ENCODE results near the gene SHB.

SHB gene

DNA sequence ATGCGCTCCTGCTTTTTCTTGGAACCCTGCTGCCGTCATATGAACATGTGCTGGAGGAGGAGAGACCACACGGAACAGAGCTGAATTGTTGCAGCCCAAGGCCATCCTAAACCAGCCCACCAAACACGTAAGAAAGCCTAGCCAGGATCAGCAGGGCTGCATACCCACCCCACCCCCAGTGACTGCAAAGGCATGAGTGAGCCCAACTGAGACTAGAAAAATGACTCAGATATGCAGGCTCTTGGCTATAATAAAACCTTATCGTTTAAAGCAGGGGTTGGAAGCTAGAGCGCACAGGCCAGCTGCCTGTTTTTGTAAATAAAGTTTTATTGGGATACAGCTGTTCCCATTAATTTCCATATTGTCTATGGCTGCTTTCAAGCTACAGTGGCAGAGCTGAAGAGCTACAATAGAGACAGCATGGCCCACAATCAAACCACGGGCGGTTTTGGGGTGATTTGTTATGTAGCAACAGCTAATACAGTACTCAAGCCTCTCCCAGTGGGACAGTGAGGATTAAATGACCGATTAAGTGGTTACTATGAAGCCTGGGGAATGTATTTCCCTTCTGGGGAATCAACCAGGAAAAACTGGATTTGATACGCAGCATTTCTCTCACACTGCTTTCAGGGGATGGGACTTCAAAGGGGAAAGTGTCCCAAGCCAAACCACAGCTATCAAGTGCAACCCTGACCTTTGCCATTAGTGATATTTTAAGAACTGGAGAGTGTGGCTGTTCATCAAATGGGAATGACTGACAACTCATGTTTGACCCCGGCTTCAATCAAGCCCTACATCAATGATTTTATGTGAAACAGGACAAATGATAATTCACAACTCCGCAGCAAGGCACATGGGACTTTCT lies 6.3 kb downstream of the SHB start:
- Histone ChIP-seq H3K27me3 (ENCODE audit: low read length) (no peaks in the 10 kb centered on the region), H3K4me3 (ENCODE audit: insufficient read depth, low read length, poor library complexity, severe bottlenecking) (no peak overlapping the region), H3K36me3 (ENCODE audit: low read length) (no peaks in the 10 kb centered on the region), H3K9me2 (replicated peaks; ENCODE audit: insufficient read depth, low read length) (no peaks in the 10 kb centered on the region), H4K20me1 (ENCODE audit: low read depth, low read length) (no peaks in the 10 kb centered on the region), H3F3A (ENCODE audit: insufficient read depth) (no peaks in the 10 kb centered on the region), H3K4me2 (ENCODE audit: low read depth, low read length, poor library complexity, severe bottlenecking) (no peak overlapping the region), H3K79me2 (ENCODE audit: insufficient read depth, low read length) (no peaks in the 10 kb centered on the region), H3K27ac (ENCODE audit: low read depth, low read length) (no peak overlapping the region), H3K9me3 (ENCODE audit: insufficient read depth, low read length) (no peaks in the 10 kb centered on the region), H3K9ac (ENCODE audit: low read length) (no peak overlapping the region), H2AFZ (ENCODE audit: low read depth, low read length, severe bottlenecking) (no peak overlapping the region)
- TF ChIP-seq EZH2phosphoT487 (conservative IDR thresholded peaks at IDR 0.05; ENCODE audit: low read length), result no peak
- TF ChIP-seq CTCF (IDR thresholded peaks at IDR 0.05; ENCODE audit: insufficient read depth, low read length, poor library complexity, severe bottlenecking), result no peak

DNA sequence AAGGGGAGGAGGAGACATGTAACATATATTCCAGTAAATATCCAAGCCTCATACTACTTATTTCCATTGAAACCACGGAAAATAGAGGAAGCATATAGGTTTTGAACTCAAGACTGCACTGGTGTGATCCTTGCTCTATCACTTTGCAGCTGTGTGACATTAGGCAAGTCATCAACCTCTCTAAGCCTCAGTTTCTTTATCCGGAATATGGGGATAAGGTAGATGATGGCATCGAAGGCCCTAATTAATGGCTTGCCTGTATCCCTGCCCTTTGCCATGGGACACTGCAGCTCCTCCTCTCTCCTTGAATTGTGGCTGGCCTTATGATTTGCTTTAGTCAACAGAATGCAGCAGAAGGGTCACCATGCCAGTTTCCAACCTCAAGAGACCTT lies 6.9 kb downstream of the SHB start:
- Histone ChIP-seq H3K27ac (ENCODE audit: low read depth, low read length) (no peak overlapping the region), H2AFZ (ENCODE audit: low read depth, low read length, severe bottlenecking) (no peak overlapping the region), H4K20me1 (ENCODE audit: low read depth, low read length) (no peaks in the 10 kb centered on the region), H3K9me2 (replicated peaks; ENCODE audit: insufficient read depth, low read length) (no peaks in the 10 kb centered on the region), H3K9ac (ENCODE audit: low read length) (no peak overlapping the region), H3K9me3 (ENCODE audit: insufficient read depth, low read length) (no peaks in the 10 kb centered on the region), H3K27me3 (ENCODE audit: low read length) (no peaks in the 10 kb centered on the region), H3K4me3 (ENCODE audit: insufficient read depth, low read length, poor library complexity, severe bottlenecking) (no peak overlapping the region), H3K4me2 (ENCODE audit: low read depth, low read length, poor library complexity, severe bottlenecking) (no peak overlapping the region), H3K36me3 (ENCODE audit: low read length) (no peaks in the 10 kb centered on the region), H3K79me2 (ENCODE audit: insufficient read depth, low read length) (no peaks in the 10 kb centered on the region), H3F3A (ENCODE audit: insufficient read depth) (no peaks in the 10 kb centered on the region)
- TF ChIP-seq EZH2phosphoT487 (conservative IDR thresholded peaks at IDR 0.05; ENCODE audit: low read length) (no peak), CTCF (IDR thresholded peaks at IDR 0.05; ENCODE audit: insufficient read depth, low read length, poor library complexity, severe bottlenecking) (no peak)

GRCh38 chr9:38061326-38061977 lies 7.6 kb downstream of the SHB start:
- Histone ChIP-seq H3K27me3 (ENCODE audit: low read length) (no peaks in the 10 kb centered on the region), H3K9ac (ENCODE audit: low read length) (no peak overlapping the region), H3K27ac (ENCODE audit: low read depth, low read length) (no peak overlapping the region), H3F3A (ENCODE audit: insufficient read depth) (no peaks in the 10 kb centered on the region), H3K4me3 (ENCODE audit: insufficient read depth, low read length, poor library complexity, severe bottlenecking) (no peak overlapping the region), H3K9me3 (ENCODE audit: insufficient read depth, low read length) (no peaks in the 10 kb centered on the region), H3K4me2 (ENCODE audit: low read depth, low read length, poor library complexity, severe bottlenecking) (no peak overlapping the region), H3K79me2 (ENCODE audit: insufficient read depth, low read length) (no peaks in the 10 kb centered on the region), H2AFZ (ENCODE audit: low read depth, low read length, severe bottlenecking) (no peak overlapping the region), H4K20me1 (ENCODE audit: low read depth, low read length) (no peaks in the 10 kb centered on the region), H3K9me2 (replicated peaks; ENCODE audit: insufficient read depth, low read length) (no peaks in the 10 kb centered on the region), H3K36me3 (ENCODE audit: low read length) (no peaks in the 10 kb centered on the region)
- no peak for TF ChIP-seq EZH2phosphoT487 (conservative IDR thresholded peaks at IDR 0.05; ENCODE audit: low read length)
- no peak for TF ChIP-seq CTCF (IDR thresholded peaks at IDR 0.05; ENCODE audit: insufficient read depth, low read length, poor library complexity, severe bottlenecking)
